Fibroblast of mammary gland (primary cell): ENCODE results near the gene GPATCH8.

Experiments used
- DNase-seq: peaks from one replicate; pipeline ENCODE4 v3.0.0-alpha.2; 2010; ENCODE audit warnings: low read depth
- H3K4me3 ChIP-seq: 2 replicates; pipeline ENCODE4 v1.5.1; 2011; ENCODE audit warnings: low read depth, mild to moderate bottlenecking, low read length, moderate library complexity; ENCODE audit not compliant: control insufficient read depth
- TF ChIP-seq, protein P1 (sequence below): conservative IDR thresholded peaks from 2 replicates; pipeline ENCODE4 v1.5.1; 2011; ENCODE audit warnings: low read depth, low read length, inconsistent platforms; ENCODE audit not compliant: control insufficient read depth, insufficient read depth

GPATCH8 gene

DNA sequence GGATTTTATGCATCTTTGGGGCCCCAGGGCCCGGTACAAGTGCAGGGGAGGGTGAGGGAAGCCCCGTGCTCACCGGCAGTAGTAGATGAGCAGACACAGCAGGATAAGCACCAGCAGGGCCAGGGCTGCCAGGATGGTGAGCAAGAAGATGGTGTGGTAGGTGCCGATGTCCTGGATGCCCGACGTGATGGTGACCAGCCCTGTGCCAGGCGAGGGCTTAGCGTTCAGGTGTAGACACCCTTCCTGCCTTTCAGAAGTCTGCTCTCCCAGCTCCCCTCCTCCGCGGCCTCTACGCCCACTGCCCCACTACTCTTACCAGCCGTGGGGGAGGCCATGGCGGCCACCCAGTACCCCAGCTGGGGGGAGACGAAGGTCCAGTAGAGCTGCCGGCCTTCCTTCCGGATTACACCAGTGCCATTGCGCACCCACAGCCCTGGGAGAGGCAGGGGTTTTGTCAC lies 147.5 kb downstream of the GPATCH8 start:
- no peak for DNase-seq
- no peak overlapping the region for H3K4me3 ChIP-seq
- TF ChIP-seq, protein P1, sequence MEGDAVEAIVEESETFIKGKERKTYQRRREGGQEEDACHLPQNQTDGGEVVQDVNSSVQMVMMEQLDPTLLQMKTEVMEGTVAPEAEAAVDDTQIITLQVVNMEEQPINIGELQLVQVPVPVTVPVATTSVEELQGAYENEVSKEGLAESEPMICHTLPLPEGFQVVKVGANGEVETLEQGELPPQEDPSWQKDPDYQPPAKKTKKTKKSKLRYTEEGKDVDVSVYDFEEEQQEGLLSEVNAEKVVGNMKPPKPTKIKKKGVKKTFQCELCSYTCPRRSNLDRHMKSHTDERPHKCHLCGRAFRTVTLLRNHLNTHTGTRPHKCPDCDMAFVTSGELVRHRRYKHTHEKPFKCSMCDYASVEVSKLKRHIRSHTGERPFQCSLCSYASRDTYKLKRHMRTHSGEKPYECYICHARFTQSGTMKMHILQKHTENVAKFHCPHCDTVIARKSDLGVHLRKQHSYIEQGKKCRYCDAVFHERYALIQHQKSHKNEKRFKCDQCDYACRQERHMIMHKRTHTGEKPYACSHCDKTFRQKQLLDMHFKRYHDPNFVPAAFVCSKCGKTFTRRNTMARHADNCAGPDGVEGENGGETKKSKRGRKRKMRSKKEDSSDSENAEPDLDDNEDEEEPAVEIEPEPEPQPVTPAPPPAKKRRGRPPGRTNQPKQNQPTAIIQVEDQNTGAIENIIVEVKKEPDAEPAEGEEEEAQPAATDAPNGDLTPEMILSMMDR, result no peak

DNA sequence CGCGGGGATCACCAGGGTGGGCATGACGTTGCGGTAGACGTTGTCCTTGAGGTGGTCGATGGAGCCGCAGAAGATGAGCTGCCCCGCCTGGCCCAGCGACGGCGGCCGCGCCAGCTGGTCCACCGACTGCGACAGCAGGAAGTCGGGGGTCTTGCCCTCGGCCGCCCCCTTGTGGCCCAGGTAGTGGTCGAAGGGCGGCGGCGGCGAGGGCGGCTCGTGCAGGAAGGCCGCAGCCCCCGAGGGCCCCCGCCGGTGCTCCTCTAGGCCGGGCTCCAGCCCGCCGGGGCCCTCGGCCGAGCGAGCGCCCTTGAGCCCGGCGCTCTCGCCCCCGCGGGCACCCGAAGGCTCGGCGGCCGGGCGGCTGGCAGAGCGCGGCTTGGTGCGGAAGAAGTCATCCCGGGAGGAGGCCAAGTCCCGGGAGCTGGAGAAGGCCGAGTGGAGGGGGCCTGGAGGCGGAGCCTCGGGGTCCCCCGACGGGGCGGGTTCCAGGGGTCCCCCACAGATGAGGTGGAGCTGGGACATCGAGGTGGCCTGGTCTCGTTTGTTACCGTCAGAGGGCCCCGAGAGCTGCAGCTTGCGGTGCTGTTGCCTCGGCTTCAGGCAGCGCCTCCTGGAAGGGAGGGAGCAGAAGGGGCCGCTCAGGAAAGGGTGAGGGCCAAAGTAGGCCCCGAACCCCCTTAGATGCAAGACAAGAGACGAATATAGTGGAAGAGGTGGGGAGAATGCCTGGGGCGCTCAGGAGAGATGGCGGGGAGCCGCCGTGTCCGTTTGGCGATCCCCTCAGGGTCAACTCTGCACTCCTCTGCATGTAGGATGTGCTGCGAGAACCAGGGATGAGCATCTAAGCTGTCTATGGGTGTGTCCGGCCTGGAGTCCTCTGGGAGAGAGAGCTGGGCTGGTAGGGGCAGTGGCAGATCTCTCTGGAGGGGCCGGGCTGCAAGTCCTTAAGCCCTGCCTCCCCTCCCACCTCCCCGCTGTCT lies 148.3 kb downstream of the GPATCH8 start:
- DNase-seq, result no peak
- no peak overlapping the region for H3K4me3 ChIP-seq
- TF ChIP-seq, protein P1, result no peak

DNA sequence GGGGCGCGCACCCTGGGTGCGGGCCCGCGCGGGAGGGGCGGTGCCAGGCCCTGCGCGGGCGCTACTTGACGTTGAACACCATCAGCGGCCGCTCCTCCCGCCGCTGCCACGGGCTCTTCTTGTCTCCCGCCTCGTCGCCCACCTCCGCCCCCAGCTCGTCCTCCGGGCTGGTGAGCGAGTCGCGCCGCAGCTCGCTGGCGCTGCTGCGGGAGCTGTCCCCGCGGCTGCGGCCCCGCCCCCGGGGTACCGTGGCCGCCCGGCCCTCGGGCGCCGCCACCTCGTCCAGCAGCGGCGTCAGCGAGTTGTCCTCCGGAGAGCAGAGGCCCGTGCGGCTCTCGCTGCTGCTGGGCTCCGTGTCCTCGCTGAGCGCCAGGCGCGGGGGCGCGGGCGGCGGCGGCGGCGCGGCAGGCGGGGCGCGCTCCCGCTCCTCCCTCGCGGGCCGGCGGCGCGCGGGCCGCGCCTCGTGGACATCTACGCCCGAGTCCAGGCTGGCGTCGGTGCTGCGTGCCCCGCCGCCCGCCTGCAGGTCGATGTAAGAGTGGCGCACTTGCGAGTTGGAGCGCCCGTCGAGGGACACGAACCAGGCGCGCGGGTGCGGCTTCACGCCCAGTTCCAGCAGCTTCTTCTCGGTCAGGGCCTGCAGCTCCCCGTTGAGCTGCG lies 149.4 kb downstream of the GPATCH8 start:
- TF ChIP-seq, protein P1, result no peak
- DNase-seq, result peak; percentile 2
- no peak overlapping the region for H3K4me3 ChIP-seq

DNA sequence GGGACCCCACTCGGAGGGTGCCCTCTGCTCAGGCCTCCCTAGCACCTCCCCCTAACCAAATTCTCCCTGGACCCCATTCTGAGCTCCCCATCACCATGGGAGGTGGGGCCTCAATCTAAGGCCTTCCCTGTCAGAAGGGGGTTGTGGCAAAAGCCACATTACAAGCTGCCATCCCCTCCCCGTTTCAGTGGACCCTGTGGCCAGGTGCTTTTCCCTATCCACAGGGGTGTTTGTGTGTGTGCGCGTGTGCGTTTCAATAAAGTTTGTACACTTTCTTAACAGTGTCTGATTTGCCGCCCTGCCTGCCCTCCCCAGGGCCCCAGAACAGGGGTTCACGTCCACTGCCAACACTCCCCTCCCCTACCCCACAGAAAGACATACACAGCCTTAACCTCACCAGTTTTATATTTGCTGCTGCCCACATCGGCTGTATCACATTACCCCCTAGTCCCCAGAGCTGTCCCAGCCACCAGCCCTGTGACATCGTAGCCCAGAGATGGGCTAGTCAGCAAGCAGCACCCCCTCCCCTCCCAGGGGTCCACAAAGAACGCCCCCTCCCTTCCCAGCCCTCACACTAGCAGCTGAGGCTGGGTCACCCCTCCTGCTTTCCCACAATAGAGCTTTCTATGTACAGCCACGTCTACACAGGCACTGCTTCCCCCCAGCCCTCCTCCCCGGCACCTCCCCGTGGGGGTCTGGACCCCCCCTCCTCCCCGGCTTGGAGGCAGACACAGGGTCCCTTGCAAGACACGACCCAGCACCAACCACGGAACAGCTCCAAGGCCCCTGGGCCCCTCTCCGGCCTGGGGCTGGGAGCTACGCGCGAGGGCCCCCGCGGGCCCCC lies 150.2 kb downstream of the GPATCH8 start:
- TF ChIP-seq, protein P1, result no peak

DNA sequence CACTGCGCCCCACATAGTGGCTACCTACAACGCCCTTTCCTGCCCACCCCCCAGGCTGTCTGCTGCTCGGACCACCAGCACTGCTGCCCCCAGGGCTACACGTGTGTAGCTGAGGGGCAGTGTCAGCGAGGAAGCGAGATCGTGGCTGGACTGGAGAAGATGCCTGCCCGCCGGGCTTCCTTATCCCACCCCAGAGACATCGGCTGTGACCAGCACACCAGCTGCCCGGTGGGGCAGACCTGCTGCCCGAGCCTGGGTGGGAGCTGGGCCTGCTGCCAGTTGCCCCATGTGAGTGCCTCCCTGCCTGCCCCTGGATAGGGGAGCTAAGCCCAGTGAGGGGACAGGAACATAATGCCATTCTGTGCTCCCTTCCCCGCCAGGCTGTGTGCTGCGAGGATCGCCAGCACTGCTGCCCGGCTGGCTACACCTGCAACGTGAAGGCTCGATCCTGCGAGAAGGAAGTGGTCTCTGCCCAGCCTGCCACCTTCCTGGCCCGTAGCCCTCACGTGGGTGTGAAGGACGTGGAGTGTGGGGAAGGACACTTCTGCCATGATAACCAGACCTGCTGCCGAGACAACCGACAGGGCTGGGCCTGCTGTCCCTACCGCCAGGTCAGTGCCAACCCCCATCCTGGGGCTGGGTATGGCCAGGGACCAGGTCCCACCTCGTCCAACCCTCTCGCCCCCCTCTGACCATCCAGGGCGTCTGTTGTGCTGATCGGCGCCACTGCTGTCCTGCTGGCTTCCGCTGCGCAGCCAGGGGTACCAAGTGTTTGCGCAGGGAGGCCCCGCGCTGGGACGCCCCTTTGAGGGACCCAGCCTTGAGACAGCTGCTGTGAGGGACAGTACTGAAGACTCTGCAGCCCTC lies 151.0 kb downstream of the GPATCH8 start:
- no peak overlapping the region for H3K4me3 ChIP-seq
- DNase-seq, result no peak
- TF ChIP-seq, protein P1, result no peak

More for the DNA sequence above, 150.2 kb downstream of the GPATCH8 start:
- DNase-seq, result no peak
- no peak overlapping the region for H3K4me3 ChIP-seq
